GM18873 (cell line): ENCODE measurements around the gene HOXD13.

Experiments used
- ATAC-seq: cut with Tn5 transposase; IDR thresholded peaks from one replicate; pipeline ENCODE4 v1.9.1; 2021; ENCODE audit warnings: mild to moderate bottlenecking, moderate library complexity, moderate number of reproducible peaks; ENCODE audit not compliant: unreplicated experiment, low FRiP score

HOXD13 gene

DNA sequence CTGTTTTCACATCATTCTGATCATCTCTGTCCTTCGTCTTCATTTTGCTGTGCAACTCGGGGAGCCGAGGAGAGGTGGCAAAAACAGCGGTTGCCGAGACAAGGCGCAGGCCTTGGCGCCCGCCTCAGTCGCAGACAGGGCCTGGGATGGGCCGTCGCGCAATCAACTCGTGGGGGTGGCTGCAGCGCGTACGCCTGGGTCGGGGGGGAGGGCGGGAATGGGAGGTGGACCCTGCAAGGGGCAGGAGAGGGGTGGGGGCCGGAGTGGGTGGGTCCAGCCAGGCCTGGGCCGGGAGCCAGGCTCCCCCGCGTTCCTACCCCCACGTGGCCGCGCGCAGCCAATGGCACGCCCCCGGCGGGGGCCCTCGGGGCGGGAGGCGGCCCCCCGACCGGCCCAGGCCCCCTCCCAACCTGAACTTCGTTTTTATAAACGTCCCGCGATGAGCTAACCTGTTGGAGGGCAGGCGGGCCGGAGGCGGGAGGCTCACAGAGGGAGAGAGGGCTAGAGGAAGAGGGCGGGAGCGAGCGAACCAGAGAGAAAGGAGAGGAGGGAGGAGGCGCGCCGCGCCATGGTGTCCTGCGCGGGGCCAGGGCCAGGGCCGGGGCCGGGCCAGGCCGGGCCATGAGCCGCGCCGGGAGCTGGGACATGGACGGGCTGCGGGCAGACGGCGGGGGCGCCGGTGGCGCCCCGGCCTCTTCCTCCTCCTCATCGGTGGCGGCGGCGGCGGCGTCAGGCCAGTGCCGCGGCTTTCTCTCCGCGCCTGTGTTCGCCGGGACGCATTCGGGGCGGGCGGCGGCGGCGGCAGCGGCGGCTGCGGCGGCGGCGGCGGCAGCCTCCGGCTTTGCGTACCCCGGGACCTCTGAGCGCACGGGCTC, at the start of gene HOXD13:
Gene HOXD13, plus strand, starts transcription at position 452 of the 875 bp plus-strand sequence. Its CDS starts 170 bp downstream, at position 622.
- no peak for ATAC-seq

DNA sequence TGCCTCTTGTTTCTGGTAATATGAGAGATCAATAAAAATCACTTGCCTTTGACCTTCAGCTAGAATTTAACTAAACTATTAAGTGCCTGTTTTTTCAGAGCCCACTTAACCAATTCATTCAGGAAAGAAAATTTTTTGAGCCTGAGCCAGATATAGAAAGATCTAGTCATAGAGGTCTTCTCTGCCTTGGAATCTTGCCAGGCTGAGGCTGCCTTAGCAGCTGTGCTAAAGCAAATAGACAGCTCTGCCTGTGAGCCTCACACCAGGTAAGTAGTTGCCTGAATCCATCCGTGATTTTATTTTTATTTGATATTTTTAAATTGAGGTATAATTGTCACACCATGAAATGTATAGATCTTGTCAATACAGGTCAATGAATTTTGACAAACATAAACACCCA, 36.1 kb upstream of the HOXD13 start:
- no peak for ATAC-seq

DNA sequence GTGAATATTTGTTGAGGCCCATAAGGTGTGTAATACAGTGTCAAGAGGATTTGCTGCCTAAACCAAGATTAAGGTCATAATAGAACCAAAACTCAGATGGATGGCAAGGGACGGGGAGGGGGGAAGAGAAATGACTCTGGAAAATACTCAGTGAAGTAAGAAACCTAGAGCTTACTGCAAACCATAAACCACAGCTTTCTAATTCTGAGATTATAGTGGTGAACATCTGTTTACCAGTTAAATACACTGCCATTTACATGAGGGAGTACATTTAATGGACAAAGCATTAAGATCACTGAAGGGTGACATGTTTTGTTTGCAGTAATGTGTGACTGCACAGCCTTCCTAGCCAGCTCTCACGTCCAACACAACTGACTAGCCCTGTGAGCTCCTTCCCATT, 28.6 kb upstream of the HOXD13 start:
- ATAC-seq = no peak

DNA sequence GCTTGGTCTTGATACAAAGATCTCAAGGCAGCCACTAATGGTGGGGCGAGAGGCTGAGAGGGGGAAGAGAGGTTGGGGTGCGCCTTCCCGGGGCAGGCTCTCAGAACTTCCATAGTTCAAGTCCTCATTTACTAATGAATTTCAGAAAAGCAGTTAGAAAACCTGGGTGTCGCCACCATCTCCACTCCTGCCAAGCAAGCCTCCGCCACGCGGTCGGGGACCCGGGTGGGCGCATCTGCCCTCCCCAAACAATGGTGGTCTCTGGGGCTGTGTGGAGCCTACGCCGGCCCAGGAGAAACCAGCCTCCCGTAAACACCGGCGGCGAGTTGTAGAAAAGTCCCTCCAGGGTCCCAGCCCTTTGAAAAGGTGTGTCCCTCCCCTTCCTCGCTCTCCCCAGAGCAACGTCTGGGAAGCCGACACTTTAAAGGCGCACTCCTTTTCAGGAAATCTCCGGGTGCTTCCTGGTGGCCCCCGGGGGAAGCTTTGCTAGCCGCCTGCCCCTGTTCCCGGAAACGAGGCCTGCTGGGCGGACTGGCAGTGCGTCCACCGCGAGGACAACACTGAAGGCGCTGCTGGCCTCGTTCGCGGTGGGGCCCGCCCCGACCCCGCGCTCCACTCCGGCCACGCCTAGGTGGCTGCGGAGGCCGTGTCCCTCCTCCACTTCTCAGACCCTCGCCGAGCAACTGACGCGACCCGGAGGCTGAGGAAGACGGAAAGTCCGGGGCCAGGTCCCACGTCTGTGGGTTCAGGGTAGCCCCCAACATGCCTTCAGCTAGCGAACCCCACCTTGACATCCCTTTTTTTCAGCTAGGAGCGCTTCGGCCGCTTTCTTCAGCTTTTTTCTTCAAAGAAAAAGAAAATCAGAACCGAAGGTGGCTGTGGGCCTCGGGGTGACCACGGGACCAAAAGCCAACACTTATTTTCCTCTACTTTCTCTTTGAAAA, 25.6 kb upstream of the HOXD13 start:
- ATAC-seq = no peak

DNA sequence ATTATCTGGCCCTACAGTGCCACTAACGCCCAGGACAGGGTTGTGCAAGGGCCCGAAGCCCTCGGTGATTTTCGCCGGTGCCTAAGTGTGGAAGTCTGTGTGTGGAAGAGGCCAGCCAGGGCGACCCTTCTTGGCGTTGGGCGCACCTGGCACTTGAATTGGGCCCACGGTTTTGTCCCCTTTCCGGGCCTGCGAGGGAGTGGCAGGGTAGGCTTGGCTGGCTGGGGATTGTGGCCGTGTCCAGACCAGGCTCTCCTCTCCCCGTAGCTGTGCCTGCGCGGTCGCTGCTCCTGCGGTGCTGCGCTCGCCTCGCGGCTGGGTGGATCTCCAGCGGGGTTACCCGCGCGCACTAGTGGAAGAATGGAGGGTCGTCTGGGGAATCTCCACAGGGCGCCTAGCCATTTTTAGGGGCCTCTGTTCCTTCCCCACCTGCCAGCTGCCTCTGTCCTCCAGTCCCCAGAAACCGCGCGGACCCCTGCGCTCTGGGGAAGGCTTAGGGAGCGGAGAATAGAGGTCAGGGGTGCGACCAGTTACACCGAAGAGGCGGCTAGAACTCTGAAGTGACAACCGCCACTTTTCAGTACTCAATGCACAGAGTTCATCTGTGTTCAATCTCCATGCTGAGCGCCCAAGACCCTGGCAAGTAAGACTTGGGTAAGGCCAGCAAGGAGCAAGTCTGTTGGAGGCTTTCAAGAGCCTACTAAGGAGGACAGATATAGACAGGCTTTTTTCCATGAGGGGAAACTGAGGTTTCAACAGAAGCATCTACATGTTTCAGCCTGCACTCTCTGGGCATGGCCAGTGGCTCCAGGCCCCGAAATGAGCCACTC, 24.7 kb upstream of the HOXD13 start:
- no peak for ATAC-seq

DNA sequence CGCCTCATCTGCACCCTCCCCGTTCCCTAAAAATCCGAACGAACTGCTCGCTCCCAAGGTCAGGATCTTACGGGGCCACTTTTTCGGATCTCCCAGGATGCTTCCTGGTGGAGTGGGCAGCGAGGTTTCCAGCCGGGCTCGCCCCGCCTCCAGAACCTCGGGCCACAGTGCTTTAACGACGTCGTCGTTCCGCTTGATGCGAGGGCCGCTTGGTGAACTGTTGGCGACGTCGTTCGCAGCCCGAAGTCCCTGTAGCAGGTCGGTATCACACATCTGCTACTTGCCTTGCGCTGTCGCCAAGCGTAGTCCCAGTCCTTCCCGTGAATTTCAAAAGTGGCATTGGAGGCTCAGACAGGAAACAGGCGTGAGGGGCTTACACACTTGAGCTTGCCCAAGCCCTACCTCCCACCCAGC, 24.1 kb upstream of the HOXD13 start:
- ATAC-seq = no peak

DNA sequence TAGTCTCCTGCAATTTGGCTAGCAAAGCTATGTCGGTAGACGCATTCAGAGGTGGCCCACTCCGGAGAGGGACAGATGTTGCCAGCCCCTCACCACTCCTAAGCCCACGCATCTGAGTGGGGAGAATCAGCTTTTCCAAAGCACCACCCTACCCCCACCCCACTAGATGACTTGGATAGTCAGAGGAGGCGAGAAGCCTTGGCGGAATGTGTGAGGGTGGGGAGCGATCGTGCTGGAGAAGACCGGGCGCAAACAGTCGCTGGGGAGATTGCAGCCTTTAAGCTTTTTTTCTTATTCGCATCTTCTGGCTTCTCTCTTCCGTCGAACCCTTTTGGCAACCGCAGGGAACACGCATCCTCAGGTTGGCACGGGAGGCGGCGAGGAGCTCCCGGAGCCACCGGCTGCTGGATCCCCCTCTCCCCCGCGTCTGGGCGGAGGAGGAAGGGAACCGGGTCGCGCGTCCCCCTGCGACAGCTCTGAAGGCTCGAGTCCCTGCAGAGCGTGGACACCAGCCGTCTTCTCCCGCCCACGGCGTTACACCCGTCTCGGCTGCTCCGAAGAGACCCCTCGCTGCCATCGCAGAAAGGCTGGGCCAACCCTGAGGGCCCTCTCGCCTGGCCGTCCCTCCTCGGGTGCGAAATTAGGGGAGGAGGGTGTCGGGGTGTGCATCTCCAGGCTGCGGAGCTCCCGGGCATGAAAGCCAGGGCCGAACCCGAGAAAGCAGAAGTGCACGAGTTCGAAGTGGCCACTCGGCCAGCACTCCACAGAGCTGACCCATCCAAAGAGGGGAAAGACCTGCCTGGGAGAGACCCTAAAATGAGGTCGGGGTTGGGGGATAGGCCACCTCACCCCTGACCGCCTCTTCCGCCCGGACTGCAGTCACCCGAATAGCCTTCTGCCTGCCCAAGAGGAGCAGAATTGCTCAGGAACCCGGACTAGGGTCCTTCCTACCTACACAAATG, 20.9 kb upstream of the HOXD13 start:
- no peak for ATAC-seq

DNA sequence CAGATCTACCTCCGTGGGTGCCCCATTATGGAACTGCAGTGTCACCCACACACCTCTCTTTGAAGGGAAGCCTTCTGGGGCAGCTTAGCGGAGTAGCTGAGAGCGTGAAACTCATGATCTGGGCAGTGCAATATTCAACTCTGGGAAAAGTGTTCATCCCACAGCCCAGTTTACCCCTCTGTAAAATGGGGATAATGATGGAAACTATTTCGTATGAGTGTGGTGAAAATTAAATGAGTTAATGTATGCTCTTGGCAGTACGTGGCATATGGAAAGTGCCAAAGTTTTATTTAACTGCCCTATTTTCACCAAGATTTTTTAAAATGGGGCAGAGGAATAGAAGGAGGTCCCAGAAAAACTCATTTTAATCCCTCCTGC, 20.2 kb upstream of the HOXD13 start:
- ATAC-seq = no peak

DNA sequence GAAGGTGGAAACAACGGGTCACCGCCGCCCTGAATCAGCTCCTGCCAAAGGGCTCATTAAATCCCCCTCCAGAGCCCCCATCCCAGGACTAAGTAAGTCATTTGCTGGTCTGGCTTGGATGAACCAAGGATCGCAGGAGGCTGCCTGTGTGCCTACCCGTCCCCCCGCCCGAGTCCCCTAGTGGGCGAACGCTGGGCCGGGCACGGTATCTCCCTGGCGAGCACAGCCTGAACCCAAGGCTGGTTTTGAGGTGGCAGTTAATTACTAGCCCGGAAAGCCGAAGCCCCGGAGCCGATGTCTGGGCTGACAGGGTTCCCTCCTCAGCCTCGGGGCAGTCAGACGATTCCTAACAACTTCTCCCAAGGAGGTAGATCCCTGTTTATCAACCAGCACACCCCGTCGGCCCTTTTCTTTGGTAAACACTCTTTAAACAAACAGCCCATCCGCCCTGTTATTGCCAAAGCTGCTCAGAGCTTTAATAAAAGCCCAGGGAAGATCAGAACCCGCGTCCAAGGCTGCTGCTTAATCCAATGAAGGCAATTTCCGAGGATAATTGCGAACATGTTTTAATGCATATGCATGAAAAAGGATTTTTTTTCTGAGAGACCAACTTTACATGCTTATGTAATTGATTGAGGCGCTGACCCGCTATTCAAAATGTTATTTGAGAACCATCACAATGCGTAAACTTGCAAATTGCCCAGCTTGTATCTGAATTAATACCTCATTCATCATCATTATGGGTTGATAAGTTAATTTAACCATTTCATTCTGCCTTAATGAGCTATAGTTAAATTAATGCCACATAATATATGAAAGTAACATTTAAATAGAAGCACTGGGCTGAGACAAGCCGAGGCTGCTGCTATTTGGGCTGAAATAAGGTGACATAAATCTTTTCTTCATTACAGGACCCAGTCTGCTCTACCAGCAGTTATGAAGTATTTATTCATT, 19.3 kb upstream of the HOXD13 start:
- ATAC-seq = no peak

DNA sequence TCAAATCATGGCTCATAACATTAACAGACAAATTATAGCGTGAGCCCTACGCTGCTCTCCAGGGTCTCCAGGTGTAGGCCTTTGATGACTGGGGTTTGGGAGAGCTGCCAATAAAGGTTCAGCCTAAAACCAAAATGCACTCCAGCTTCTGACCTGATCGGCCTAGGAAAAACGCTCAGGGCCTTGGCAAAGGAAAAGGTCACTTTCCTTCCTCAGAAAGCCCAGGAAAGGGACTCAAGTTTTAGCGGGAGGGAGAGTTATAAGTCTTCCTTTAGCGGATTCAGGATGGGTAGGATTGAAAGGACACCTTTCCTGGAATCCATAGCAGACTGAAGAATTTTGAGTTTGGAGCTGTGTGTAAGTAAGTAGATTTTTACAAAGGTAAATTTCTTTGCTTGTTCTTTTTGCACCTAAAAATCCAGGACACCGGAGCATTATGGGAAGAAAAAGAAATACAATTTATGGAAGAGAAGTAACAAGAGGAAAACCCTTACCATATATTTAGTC, 17.5 kb upstream of the HOXD13 start:
- ATAC-seq = no peak

DNA sequence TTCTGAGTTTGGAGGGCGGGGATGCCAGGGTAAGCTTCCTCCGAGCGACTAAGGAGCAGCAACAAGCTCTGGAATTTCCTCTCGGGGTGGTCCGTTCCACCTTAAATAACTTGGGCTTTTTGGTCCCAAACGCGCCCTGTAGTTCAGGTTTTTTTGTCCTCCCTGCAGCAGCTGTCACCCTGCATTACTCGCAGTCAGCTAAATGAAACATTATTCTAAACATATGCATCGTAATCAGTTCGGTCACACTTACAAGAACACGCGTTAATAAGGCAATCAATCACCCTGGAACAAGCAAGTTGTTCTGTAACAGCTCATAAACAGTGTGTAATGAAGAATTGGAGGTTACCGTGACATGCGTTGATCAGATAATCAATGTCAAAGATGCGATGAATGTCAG, 17.0 kb upstream of the HOXD13 start:
- no peak for ATAC-seq

DNA sequence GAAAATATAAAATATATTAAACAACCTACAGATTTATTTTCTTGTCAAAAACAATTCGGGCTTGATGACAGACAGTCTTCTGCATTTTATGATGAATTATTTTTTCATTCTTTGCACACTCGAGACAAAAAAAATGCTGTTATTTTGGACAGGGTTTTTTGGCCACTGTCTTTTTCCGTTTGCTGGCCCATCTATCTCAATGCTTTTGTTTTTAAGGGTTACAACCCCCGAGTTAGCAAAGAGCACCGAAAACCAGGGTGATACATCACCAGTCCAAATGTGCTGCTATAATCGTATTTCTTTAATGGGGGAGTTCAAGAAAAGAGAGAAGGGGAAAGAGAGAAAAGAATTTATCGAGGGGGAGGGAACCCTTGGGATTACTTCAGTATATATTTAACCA, 16.5 kb upstream of the HOXD13 start:
- no peak for ATAC-seq

DNA sequence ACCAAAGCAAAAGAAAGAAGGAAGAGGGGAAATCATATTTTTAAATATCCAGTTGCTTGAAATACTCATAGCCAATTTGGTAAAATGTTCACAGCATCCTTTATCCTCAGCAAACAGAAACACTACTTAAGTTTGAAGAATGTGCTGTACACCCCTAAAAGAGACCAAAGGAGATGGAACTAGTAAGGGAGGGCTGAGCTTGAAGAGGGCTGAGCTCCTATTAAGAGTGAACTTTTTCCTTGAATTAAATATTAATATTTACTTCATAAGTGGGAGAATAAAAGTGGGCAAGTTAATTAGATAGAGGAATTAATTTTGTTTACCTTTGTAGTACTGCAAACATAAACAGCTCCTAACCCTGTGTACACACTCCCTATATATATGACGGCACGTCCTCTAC, 15.7 kb upstream of the HOXD13 start:
- ATAC-seq = no peak

DNA sequence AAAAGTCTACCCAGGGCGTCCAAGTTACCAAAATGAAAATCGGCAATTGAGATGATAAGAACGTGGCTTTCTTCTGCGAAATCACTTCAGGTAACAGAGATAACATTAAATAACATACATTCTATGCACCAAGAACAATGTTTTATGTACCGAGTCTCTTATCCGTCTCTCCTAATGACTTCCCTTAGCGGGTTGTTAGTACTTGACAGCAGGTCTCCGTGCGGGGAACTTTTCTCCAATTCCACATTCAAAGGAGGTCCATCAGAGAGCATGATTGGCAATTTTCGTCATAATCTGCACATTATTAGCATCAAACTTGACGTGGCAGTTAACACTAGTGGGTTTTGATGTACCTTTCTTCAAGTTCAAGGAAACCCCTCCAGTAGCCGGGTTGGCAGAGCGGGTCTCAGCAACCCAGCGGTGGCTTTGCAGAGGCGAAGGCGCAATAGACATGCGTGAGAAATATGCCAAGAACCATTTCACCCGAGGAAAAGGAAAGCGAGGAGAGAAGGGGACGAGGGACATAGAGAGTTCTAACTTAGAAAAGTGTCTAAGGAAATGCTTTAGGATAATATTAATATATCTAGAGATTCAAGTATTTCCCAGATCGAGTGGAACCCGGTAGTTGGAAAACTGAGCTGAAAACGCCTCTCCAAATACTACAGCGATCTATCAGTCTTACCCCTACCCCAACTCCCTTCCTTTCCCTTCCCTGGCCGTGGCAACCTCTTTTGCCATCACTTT, 13.8 kb upstream of the HOXD13 start:
- ATAC-seq = no peak

DNA sequence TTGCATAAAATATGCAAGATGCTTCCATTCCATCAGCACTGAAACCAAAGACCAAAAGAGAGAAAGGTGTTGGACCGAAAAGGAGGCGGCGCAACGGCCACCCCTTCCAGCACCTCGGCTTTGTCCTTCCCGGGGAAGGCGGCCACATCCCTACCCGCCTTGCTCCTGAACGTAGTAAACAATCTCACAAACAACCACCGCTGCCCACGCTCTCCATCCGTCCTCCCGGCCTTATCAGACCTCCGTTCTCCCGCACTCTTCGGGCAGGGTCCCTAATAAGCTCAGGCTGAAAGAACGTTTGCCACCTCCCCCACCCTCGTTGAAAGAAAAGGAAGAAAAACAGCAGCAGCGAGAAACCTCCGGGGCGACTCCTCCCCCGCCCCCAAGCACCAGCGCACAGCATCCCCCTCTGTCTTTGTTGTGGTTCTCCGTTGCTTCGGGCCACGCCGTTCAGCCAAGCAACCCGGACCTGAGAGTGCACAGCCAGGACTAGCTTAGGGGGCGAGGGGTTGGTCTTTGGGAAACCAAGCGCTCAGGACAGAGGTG, 13.2 kb upstream of the HOXD13 start:
- ATAC-seq = no peak

DNA sequence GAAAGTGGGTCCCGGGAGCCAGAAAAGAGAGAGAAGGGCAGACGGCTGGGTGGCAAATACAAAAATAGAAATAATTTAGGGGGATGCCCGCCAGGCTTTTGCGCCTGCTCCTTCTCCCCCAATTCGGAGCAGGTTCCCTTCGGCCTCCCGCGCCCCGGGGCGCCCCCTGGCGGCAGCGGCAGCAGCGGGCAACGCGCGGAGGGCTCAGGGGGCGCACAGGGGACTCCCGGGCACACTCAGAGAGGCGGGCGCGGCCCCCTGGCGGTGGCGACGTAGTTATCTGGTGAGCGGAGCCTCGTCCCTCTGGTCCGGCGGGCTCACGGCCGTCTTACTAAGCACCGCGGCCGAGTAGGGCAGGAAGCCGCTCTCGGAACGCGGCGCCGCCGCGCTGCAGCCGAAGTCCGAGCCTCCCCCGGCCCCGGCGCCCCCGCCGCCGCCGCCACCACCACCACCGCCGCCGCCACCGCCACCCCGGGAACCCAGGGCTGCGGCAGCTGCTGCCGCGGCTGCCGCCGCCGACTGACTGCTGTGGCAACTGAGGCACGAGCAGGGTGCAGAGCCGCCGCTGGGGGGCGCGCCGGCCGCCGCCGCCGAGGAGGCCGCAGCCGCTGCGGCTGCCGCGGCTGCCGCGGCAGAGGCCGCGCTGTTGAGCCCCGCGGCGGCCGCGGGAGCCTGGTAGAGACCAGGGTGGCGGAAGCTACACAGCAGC, 12.5 kb upstream of the HOXD13 start:
- ATAC-seq = no peak
